ENCODE data around the gene ZNF566. TPM values are rescaled to one million over a fixed set of nuclear protein-coding genes. Genes with fewer than 3 reads are reported as not detected.

Gene ZNF566
- total RNA-seq (2014; rRNA removed; shearing (Covaris generic)): 15.5 and 18.4 TPM in 2 replicates

GRCh38 chr19:36489118-36489919, at the start of gene ZNF566:
TSS of gene ZNF566 (minus strand) at chr19:36489561. CDS start at chr19:36476557, 13,004 bp downstream.

DNA sequence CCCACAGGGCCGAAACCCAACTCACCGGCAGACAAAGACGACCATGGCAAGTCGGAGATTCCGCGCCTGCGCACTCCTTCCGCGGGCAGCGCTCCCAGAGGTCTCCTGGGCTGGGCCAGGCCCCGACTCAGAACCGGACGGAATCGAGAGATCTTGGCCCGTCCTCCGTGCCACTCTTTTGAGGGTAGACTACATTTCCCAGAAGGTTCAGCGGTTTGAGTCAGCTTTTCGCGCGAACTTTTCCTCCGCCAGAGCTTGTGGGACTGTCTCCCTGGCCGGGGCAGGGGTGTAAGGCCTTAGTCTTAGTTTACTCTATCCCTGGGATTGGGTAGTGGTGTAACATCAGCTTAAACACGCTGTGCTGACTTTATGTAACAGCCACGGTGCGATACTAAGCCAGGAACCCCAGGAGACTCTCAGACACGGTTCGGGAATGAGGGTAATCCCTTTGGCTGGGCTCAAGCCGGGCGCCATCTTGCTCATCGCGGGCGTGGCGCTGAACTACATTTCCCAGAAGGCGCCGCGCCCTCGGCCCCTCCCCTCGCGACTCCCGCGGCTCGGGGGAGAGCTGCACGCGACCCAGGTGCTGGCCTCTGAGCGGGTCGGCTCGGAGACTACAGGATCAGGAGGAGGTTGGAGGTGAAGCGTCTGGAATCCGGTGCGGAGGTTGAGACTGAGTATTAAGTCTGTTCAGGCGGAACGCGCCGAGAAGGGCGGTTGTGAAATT, 39.0 kb upstream of the ZNF566 start, which contains the start of gene ZNF260:
TSS of gene ZNF260 (minus strand) at position 78 of the 727 bp plus-strand sequence. CDS start 13,033 bp downstream, outside the sequence.

GRCh38 chr19:36418287-36419001, 70.9 kb downstream of the ZNF566 start, which contains the start of gene ZFP82:
TSS of gene ZFP82 (minus strand) at chr19:36418644. CDS start at chr19:36409789, 8,855 bp downstream.

Other genes starting within 250 kb of the ZNF566 start
- 2.2 and 3.4 TPM in 2 replicates for gene ZFP14, start 110.4 kb downstream of the ZNF566 start, total RNA-seq (2014; rRNA removed; shearing (Covaris generic))
- gene ZFP82, start 70.9 kb downstream of the ZNF566 start, total RNA-seq (2014; rRNA removed; shearing (Covaris generic)): 3.5 and 3.6 TPM in 2 replicates
- 3.9 and 5.2 TPM in 2 replicates for gene ZNF260, start 38.7 kb upstream of the ZNF566 start, total RNA-seq (2014; rRNA removed; shearing (Covaris generic))
- 6.4 and 9.1 TPM in 2 replicates for gene ZNF529, start 83.7 kb upstream of the ZNF566 start, total RNA-seq (2014; rRNA removed; shearing (Covaris generic))
- 0.27 and 0.53 TPM in 2 replicates for gene ZNF382, start 115.8 kb upstream of the ZNF566 start, total RNA-seq (2014; rRNA removed; shearing (Covaris generic))
- gene ZNF461, start 177.3 kb upstream of the ZNF566 start, total RNA-seq (2014; rRNA removed; shearing (Covaris generic)): 11.6 and 12.4 TPM in 2 replicates
- 3.7 and 4.5 TPM in 2 replicates for gene ZNF567, start 198.1 kb upstream of the ZNF566 start, total RNA-seq (2014; rRNA removed; shearing (Covaris generic))

Measured in A375 (cell line).